Medulla oblongata (tissue), 1 donor: ENCODE measurements around the gene CD320.

Experiments used
- DNase-seq: peaks from one replicate; pipeline ENCODE4 v3.0.0-alpha.2; 2015; ENCODE audit errors: extremely low spot score

Gene CD320

GRCh38 chr19:8255426-8256125 is 52.6 kb downstream of the CD320 start:
- no peak for DNase-seq

- no peak for DNase-seq
Measured at GRCh38 chr19:8254286-8255001, 53.7 kb downstream of the CD320 start.

GRCh38 chr19:8253678-8254077 is 54.5 kb downstream of the CD320 start:
- DNase-seq: no peak

GRCh38 chr19:8252922-8253589 is 55.1 kb downstream of the CD320 start:
- DNase-seq: peak; percentile 86
